ENCODE data around the gene RASAL3. TPM values are rescaled to one million over a fixed set of nuclear protein-coding genes. Genes with fewer than 3 reads are reported as not detected.
A peak's percentile ranks its signal among the peaks of the same experiment; 100 is the strongest.

The RASAL3 gene
- total and polyA plus RNA-seq, 4 donors, result 0.76 to 1.5 (median 1.1) TPM

DNA sequence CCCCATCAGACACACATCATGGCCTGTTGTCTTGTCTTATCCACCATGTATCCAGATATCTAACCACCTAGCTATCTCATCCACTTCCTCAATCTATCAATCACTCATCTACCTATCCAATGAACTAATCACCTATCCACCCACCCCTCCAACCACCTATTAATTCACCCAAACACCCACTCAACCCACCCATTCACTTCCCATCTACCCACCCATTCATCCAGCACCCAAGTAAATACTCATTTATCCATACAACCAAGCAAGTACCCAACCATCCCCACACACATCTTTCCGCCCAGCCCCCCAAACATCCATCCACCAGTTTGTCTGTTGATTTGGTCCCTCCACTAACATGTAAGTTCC is 13.8 kb downstream of the RASAL3 start:
- H3K27me3 ChIP-seq (ENCODE audit: control insufficient read depth in 4 of 4, insufficient read depth in 4 of 4, low read length in 3 of 4), result no peaks in the 10 kb centered on the region
- no peaks in the 10 kb centered on the region for H3K9me3 ChIP-seq (ENCODE audit: control insufficient read depth in 4 of 4, low read length in 3 of 4)
- 97% methylated on average over 1 of the region's 1 CpG for WGBS
- peak overlapping the region in 1 of 2 donors; percentile 53 for H3K27ac ChIP-seq (ENCODE audit: low read depth in 1 of 2, low read length in 2 of 2)
- H3K9ac ChIP-seq (ENCODE audit: low read depth in 1 of 2, low read length in 2 of 2), result no peak overlapping the region
- no peak for DNase-seq (ENCODE audit: low spot score)
- TF ChIP-seq, protein P1, sequence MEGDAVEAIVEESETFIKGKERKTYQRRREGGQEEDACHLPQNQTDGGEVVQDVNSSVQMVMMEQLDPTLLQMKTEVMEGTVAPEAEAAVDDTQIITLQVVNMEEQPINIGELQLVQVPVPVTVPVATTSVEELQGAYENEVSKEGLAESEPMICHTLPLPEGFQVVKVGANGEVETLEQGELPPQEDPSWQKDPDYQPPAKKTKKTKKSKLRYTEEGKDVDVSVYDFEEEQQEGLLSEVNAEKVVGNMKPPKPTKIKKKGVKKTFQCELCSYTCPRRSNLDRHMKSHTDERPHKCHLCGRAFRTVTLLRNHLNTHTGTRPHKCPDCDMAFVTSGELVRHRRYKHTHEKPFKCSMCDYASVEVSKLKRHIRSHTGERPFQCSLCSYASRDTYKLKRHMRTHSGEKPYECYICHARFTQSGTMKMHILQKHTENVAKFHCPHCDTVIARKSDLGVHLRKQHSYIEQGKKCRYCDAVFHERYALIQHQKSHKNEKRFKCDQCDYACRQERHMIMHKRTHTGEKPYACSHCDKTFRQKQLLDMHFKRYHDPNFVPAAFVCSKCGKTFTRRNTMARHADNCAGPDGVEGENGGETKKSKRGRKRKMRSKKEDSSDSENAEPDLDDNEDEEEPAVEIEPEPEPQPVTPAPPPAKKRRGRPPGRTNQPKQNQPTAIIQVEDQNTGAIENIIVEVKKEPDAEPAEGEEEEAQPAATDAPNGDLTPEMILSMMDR (IDR thresholded peaks at IDR 0.05; ENCODE audit: low read depth, low read length, missing input control), result no peak
- no peak for TF ChIP-seq JUND (IDR thresholded peaks at IDR 0.05)
- TF ChIP-seq RXRA (IDR thresholded peaks at IDR 0.05), result no peak
- no peak for TF ChIP-seq NR2F2 (IDR thresholded peaks at IDR 0.05)
- TF ChIP-seq HNF4G (IDR thresholded peaks at IDR 0.05), result no peak
- no peak for TF ChIP-seq FOXA2 (IDR thresholded peaks at IDR 0.05)
- no peak for TF ChIP-seq RAD21 (IDR thresholded peaks at IDR 0.05)
- TF ChIP-seq, protein P2, sequence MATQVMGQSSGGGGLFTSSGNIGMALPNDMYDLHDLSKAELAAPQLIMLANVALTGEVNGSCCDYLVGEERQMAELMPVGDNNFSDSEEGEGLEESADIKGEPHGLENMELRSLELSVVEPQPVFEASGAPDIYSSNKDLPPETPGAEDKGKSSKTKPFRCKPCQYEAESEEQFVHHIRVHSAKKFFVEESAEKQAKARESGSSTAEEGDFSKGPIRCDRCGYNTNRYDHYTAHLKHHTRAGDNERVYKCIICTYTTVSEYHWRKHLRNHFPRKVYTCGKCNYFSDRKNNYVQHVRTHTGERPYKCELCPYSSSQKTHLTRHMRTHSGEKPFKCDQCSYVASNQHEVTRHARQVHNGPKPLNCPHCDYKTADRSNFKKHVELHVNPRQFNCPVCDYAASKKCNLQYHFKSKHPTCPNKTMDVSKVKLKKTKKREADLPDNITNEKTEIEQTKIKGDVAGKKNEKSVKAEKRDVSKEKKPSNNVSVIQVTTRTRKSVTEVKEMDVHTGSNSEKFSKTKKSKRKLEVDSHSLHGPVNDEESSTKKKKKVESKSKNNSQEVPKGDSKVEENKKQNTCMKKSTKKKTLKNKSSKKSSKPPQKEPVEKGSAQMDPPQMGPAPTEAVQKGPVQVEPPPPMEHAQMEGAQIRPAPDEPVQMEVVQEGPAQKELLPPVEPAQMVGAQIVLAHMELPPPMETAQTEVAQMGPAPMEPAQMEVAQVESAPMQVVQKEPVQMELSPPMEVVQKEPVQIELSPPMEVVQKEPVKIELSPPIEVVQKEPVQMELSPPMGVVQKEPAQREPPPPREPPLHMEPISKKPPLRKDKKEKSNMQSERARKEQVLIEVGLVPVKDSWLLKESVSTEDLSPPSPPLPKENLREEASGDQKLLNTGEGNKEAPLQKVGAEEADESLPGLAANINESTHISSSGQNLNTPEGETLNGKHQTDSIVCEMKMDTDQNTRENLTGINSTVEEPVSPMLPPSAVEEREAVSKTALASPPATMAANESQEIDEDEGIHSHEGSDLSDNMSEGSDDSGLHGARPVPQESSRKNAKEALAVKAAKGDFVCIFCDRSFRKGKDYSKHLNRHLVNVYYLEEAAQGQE (IDR thresholded peaks at IDR 0.05), result no peak
- TF ChIP-seq, protein P3, sequence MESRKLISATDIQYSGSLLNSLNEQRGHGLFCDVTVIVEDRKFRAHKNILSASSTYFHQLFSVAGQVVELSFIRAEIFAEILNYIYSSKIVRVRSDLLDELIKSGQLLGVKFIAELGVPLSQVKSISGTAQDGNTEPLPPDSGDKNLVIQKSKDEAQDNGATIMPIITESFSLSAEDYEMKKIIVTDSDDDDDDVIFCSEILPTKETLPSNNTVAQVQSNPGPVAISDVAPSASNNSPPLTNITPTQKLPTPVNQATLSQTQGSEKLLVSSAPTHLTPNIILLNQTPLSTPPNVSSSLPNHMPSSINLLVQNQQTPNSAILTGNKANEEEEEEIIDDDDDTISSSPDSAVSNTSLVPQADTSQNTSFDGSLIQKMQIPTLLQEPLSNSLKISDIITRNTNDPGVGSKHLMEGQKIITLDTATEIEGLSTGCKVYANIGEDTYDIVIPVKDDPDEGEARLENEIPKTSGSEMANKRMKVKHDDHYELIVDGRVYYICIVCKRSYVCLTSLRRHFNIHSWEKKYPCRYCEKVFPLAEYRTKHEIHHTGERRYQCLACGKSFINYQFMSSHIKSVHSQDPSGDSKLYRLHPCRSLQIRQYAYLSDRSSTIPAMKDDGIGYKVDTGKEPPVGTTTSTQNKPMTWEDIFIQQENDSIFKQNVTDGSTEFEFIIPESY (IDR thresholded peaks at IDR 0.05), result no peak
- TF ChIP-seq, protein P4, sequence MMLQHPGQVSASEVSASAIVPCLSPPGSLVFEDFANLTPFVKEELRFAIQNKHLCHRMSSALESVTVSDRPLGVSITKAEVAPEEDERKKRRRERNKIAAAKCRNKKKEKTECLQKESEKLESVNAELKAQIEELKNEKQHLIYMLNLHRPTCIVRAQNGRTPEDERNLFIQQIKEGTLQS (IDR thresholded peaks at IDR 0.05), result no peak
- TF ChIP-seq, protein P5, sequence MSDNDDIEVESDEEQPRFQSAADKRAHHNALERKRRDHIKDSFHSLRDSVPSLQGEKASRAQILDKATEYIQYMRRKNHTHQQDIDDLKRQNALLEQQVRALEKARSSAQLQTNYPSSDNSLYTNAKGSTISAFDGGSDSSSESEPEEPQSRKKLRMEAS (IDR thresholded peaks at IDR 0.05), result no peak
- TF ChIP-seq TAF1 (conservative IDR thresholded peaks at IDR 0.05), result no peak
- TF ChIP-seq FOXA1 (IDR thresholded peaks at IDR 0.05), result no peak
- TF ChIP-seq YY1 (IDR thresholded peaks at IDR 0.05), result no peak
- TF ChIP-seq EGR1 (IDR thresholded peaks at IDR 0.05; ENCODE audit: low read depth in 2 of 2), result no peak
- no peak for TF ChIP-seq GABPA (IDR thresholded peaks at IDR 0.05 in 1 of 2, conservative IDR thresholded peaks at IDR 0.05 in 1 of 2)
- TF ChIP-seq SP1 (IDR thresholded peaks at IDR 0.05), result no peak
- peaks cover 11 to 41% (median 34%) of the 10 kb centered on the region in 4 donors for H3K4me1 ChIP-seq (ENCODE audit: control insufficient read depth in 4 of 4, insufficient read depth in 4 of 4, low read length in 3 of 4)
- no peak overlapping the region for H3K4me3 ChIP-seq (ENCODE audit: low read depth in 1 of 3, low read length in 3 of 3)
- H3K36me3 ChIP-seq (ENCODE audit: control insufficient read depth in 4 of 4, insufficient read depth in 3 of 4, low read depth in 1 of 4, low read length in 3 of 4), result no peaks in the 10 kb centered on the region
